Spleen (tissue), 7 donors: ENCODE measurements around the gene SERPINB2.

Source experiments
- CTCF ChIP-seq, 11 experiments: fragments of 200-600 bp in 7 of 11; fragments of 450-650 bp in 4 of 11; sonication (generic) in 4 of 11; IDR thresholded peaks in 8 of 11; conservative IDR thresholded peaks in 3 of 11; 1 replicate in 7 of 11; 2 replicates in 4 of 11; pipeline versions ENCODE4 v1.4.0 to v1.8.0; 2016 to 2021; ENCODE audit warnings: antibody characterized with exemption in 11 of 11, inconsistent platforms in 4 of 11, mild to moderate bottlenecking in 1 of 11
- POLR2A ChIP-seq, 3 donors: fragments of 450-650 bp; IDR thresholded peaks; one replicate each; pipeline ENCODE4 v1.5.1; 2017; ENCODE audit warnings: antibody characterized with exemption in 3 of 3, mild to moderate bottlenecking in 1 of 3
- POLR2AphosphoS5 ChIP-seq, 3 donors: sonication (generic); formaldehyde crosslinking; IDR thresholded peaks; one replicate each; pipeline ENCODE4 v1.5.1; 2017; ENCODE audit warnings: antibody characterized with exemption in 3 of 3
- donor health status: DM: no; HTN: no; CAD: no; lungs with moderate emphysema.
- donor health status: DM: no; HTN: no; CAD: no.
- donor health status: DM: no; HTN: no; CAD: no.

DNA sequence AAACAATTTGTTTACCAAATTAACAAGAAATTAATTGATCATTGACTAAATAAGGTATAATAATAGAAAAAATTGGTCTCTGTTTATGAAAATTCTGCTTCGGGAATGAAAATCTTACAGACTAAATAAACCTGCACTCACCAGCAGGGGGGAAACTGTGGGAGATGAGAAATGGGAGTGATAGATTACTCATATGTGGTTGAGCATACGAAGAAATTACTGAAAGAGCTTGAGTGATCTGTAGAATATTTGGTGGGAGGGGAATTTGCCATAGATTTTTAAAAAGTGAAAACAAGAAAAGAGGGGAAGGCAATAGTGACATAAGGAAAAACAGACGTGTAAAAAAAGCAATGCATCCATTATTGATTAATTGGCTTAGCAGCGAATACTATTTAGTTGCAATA lies 63.8 kb downstream of the SERPINB2 start:
- TF ChIP-seq CTCF (IDR thresholded peaks at IDR 0.05 in 8 of 11, conservative IDR thresholded peaks at IDR 0.05 in 3 of 11) (no peak), POLR2A (IDR thresholded peaks at IDR 0.05) (no peak), POLR2AphosphoS5 (IDR thresholded peaks at IDR 0.05) (no peak)
